Effector memory CD4-positive, alpha-beta T cell (primary cell): ENCODE results near the gene CCDC50.

ENCODE experiments used
- DNase-seq, 3 donors: peaks; one replicate each; pipeline ENCODE4 v3.0.0-alpha.2; 2020
- H3K27ac ChIP-seq: 2 replicates; pipeline ENCODE4 v1.7.0; 2013; ENCODE audit warnings: mild to moderate bottlenecking, low read length, moderate library complexity; ENCODE audit not compliant: insufficient read depth, poor library complexity, severe bottlenecking
- H3K27me3 ChIP-seq: replicated peaks from 2 replicates; pipeline ENCODE4 v1.7.0; 2013; ENCODE audit warnings: mild to moderate bottlenecking, low read length; ENCODE audit not compliant: insufficient read depth, control insufficient read depth, poor library complexity, severe bottlenecking
- H3K36me3 ChIP-seq: 2 replicates; pipeline ENCODE4 v1.7.0; 2013; ENCODE audit warnings: mild to moderate bottlenecking, low read length, moderate library complexity; ENCODE audit not compliant: control insufficient read depth, insufficient read depth
- H3K4me1 ChIP-seq: 2 replicates; pipeline ENCODE4 v1.7.0; 2013; ENCODE audit warnings: low read length, mild to moderate bottlenecking; ENCODE audit not compliant: control insufficient read depth, insufficient read depth, poor library complexity, severe bottlenecking
- H3K4me3 ChIP-seq: 2 replicates; pipeline ENCODE4 v1.7.0; 2013; ENCODE audit warnings: low read length, low read depth, mild to moderate bottlenecking; ENCODE audit not compliant: insufficient read depth, poor library complexity, severe bottlenecking
- H3K9me3 ChIP-seq: 2 replicates; pipeline ENCODE4 v1.7.0; 2013; ENCODE audit warnings: mild to moderate bottlenecking, low read length, moderate library complexity; ENCODE audit not compliant: control insufficient read depth

The CCDC50 gene

DNA sequence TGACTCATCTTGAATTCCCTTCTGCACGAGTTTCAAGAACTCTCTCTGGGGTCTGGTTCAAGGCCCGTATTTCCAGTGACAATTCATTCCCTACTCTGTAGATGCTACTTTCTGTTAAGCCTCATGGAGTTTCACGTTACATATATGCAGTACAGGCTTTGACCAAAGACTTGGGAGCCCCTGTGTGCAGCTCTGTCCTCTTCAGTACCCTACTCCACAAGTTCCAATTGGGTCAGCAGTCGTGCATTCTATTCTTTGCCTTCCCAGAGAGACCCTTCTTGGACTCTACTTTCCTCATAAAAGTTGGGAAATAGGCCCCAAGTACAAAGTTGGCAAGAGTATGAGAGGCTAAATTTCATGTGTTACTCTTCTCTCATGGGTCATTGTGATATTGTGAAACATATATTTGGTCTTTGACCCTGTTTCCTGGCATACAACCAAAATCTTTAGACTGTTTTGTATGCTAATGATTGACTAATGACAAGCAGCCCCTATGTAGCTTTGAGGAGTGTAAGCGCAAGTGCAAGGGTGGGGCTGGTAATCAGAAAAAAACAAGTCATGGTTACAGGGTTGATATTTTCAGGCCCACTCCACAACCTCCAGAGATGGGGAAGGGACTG lies 15.0 kb upstream of the CCDC50 start:
- no peak overlapping the region for H3K27ac ChIP-seq
- H3K4me3 ChIP-seq: no peak overlapping the region
- no peak for DNase-seq
- H3K36me3 ChIP-seq: no peaks in the 10 kb centered on the region
- H3K9me3 ChIP-seq: no peaks in the 10 kb centered on the region
- no peaks in the 10 kb centered on the region for H3K27me3 ChIP-seq
- H3K4me1 ChIP-seq: no peaks in the 10 kb centered on the region

DNA sequence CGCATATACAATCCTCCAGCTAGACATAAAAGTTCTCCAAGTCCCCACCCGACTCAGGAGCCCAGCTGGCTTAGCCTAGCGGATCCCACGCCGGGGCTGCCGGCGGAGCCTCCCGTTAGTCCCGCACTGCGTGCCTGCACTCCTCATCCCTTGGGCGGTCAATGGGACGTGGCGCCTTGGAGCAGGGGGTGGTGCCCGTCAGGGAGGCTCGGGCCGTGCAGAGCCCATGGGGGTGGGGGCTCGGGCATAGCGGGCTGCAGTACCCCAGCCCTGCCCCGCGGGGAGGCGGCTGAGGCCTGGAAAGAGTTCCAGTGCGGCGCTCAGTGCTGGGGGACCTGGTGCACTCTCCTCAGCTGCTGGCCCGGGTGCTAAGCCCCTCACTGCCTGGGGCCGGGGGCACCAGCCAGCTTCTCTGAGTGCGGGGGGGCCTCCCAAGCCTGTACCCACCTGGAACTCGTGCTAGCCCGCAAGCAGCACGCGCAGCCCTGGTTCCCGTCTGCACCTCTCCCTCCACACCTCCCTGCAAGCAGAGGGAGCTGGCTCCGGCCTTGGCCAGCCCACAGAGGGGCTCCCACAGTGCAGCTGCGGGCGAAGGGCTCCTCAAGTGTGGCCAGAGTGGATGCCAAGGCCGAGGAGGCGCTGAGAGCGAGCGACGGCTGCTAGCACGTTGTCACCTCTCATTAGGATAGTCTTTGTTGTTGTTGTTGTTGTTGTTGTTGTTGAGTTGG lies 12.2 kb upstream of the CCDC50 start:
- H3K9me3 ChIP-seq: no peaks in the 10 kb centered on the region
- H3K27me3 ChIP-seq: no peaks in the 10 kb centered on the region
- DNase-seq: no peak
- H3K36me3 ChIP-seq: no peaks in the 10 kb centered on the region
- H3K27ac ChIP-seq: no peak overlapping the region
- H3K4me1 ChIP-seq: no peaks in the 10 kb centered on the region
- H3K4me3 ChIP-seq: no peak overlapping the region

GRCh38 chr3:191320316-191320715 lies 8.9 kb upstream of the CCDC50 start:
- DNase-seq: no peak
- H3K36me3 ChIP-seq: no peaks in the 10 kb centered on the region
- H3K27ac ChIP-seq: no peak overlapping the region
- no peaks in the 10 kb centered on the region for H3K27me3 ChIP-seq
- no peaks in the 10 kb centered on the region for H3K9me3 ChIP-seq
- H3K4me1 ChIP-seq: no peaks in the 10 kb centered on the region
- no peak overlapping the region for H3K4me3 ChIP-seq

- Histone ChIP-seq H3K9me3 (no peaks in the 10 kb centered on the region), H3K4me1 (no peaks in the 10 kb centered on the region), H3K4me3 (no peak overlapping the region), H3K27me3 (no peaks in the 10 kb centered on the region), H3K36me3 (no peaks in the 10 kb centered on the region), H3K27ac (no peak overlapping the region)
- no peak for DNase-seq
Observed at GRCh38 chr3:191321019-191321767, 8.0 kb upstream of the CCDC50 start.

GRCh38 chr3:191324936-191325335 lies 4.3 kb upstream of the CCDC50 start:
- DNase-seq: no peak
- no peaks in the 10 kb centered on the region for H3K27me3 ChIP-seq
- H3K36me3 ChIP-seq: no peaks in the 10 kb centered on the region
- no peak overlapping the region for H3K4me3 ChIP-seq
- no peak overlapping the region for H3K27ac ChIP-seq
- H3K4me1 ChIP-seq: no peaks in the 10 kb centered on the region
- H3K9me3 ChIP-seq: no peaks in the 10 kb centered on the region

DNA sequence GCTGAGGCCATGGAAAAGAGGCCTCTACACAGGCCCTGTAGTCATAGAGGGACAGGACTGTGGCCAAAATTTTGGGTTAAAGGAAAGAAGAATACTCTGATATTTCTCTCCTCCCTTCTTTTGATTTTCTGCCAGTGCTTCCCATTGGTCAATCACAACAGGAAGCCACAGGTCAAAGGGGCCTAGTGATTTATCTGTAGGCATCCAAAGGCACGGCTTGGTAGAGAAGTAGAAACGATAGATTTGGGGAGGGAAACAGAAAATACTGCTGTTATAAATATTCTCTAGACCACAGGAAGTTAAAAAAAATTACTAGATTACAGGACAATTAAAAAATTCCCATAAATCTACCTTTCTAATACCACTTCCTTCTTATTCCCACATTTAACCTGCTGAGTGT lies 1.7 kb upstream of the CCDC50 start:
- no peak for DNase-seq
- Histone ChIP-seq H3K4me3 (no peak overlapping the region), H3K27me3 (no peaks in the 10 kb centered on the region), H3K36me3 (no peaks in the 10 kb centered on the region), H3K27ac (no peak overlapping the region), H3K9me3 (no peaks in the 10 kb centered on the region), H3K4me1 (peaks cover 4% of the 10 kb centered on the region)

GRCh38 chr3:191328383-191328961 lies 722 bp upstream of the CCDC50 start:
- H3K27ac ChIP-seq: peak overlapping the region; percentile 33
- peaks cover 4% of the 10 kb centered on the region for H3K4me1 ChIP-seq
- H3K36me3 ChIP-seq: no peaks in the 10 kb centered on the region
- DNase-seq: no peak
- no peaks in the 10 kb centered on the region for H3K27me3 ChIP-seq
- no peaks in the 10 kb centered on the region for H3K9me3 ChIP-seq
- peak overlapping the region; percentile 59 for H3K4me3 ChIP-seq

DNA sequence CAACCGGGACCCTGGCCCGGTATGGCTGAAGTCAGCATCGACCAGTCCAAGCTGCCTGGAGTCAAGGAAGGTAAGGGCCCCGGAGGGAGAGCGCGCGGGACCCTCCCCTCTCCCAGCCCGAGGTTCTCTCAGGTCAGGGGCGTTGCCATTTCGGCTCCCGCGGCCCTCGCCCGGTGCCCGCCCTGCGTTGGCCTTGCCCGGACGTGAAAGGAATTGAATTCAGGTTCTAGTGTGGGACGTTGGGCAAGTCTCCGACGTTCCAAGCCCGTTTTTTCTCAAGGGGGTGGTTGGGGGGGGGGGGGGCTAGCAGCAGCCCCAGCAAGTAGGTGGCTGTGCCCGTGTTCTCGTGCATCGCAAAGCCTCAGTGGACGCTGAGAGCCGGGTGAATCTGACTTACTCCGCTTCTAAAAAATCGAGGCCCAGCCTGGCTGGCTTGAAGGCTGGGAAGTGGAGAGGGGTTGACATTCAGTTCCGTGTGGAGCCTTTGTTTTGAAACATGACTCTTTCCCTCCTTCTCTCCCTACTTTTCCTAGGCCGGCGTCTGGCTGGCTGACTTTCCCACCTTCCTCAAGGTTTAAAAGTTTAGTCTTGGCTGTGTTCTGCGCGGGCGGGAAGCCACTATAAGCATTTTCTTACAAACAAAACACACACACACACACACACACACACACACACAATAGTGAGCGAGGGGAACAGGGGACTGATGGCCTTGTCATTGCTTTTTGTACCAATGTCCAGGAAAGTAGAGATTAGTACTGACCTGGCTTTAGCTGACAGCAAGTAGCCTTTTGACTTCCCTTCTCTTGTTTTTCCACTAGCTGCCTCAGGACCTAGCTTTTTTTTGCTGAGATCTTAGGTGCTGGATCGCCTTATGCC lies 698 bp downstream of the CCDC50 start, which contains the start of gene UTS2B:
UTS2B (minus strand) TSS at position 873 of the 876 bp plus-strand sequence. CDS start 48,337 bp downstream, outside the sequence.
- Histone ChIP-seq H3K4me3 (peak within 1 kb of the TSS; percentile 59), H3K4me1 (peaks cover 4% of the 10 kb centered on the region), H3K36me3 (no peaks in the 10 kb centered on the region), H3K27me3 (no peaks in the 10 kb centered on the region), H3K9me3 (no peaks in the 10 kb centered on the region), H3K27ac (peak within 1 kb of the TSS; percentile 33)
- peak in 2 of 3 donors; percentile 2 to 17 for DNase-seq

- Histone ChIP-seq H3K4me1 (peaks cover 4% of the 10 kb centered on the region), H3K27me3 (no peaks in the 10 kb centered on the region), H3K36me3 (no peaks in the 10 kb centered on the region), H3K4me3 (peak overlapping the region; percentile 59), H3K27ac (no peak overlapping the region), H3K9me3 (no peaks in the 10 kb centered on the region)
- no peak for DNase-seq
Observed at GRCh38 chr3:191330530-191331048, 1.4 kb downstream of the CCDC50 start.
